ENCODE data around the gene GAREM1. TPM values are rescaled to one million over a fixed set of nuclear protein-coding genes. Genes with fewer than 3 reads are reported as not detected.
"Not testable (repeated sequence)": the region's sequence is repeated elsewhere in the genome, so short reads cannot be mapped to it uniquely, and the experiment has no call there.

Gene GAREM1
- total RNA-seq, 1 donor from 2014 or later, result 11.0 TPM

DNA sequence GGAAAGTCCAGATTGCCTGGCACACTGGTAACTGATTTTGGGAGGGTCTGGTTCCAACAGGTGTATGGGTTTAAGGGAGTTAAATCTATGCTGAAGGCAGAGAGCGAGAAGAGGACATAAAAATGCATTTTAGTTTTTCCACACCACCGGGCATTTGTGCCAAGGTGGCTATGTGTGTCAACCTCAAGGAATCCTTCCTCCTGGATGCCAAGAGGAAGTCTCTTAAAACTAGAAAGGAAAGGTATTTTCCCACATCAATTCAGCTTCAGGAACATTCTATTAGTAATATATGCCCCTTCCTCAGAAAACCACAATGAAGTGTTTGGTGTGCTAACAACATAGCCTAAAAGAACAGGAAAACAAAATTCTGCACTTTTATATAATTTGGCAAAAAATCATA is 5.4 kb upstream of the GAREM1 start:
- no peak overlapping the region for H3K27ac Mint-ChIP-seq

DNA sequence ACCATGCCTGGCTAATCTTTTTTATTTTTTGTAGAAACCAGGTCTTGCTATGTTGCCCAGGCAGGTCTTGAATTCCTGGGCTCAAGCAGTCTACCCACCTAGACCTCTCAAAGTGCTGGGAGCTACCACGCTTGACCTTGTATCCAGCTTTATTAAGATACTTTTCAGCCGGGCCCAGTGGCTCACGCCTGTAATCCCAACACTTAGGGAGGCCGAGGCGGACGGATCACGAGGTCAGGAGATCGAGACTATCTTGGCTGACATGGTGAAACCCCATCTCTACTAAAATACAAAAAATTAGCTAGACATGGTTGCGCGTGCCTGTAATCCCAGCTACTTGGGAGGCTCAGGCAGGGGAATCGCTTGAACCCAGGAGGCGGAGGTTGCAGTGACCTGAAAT is 4.4 kb upstream of the GAREM1 start:
- peaks cover 32% of the 10 kb centered on the region for H3K27me3 Mint-ChIP-seq
- not testable (repeated sequence) for H3K4me3 Mint-ChIP-seq (ENCODE audit: low read depth); H3K27ac Mint-ChIP-seq; DNase-seq (ENCODE audit: low spot score, unreplicated experiment); H3K4me1 Mint-ChIP-seq (ENCODE audit: low read depth); H3K36me3 Mint-ChIP-seq (ENCODE audit: insufficient read depth); H3K9me3 Mint-ChIP-seq (ENCODE audit: low read depth)

More for the DNA sequence above, 5.4 kb upstream of the GAREM1 start:
- Mint-ChIP-seq H3K27me3 (peaks cover 32% of the 10 kb centered on the region), H3K4me1 (ENCODE audit: low read depth) (peaks cover 9% of the 10 kb centered on the region), H3K36me3 (ENCODE audit: insufficient read depth) (no peaks in the 10 kb centered on the region), H3K4me3 (ENCODE audit: low read depth) (no peak overlapping the region), H3K9me3 (ENCODE audit: low read depth) (no peaks in the 10 kb centered on the region)
- TF ChIP-seq, protein P1, sequence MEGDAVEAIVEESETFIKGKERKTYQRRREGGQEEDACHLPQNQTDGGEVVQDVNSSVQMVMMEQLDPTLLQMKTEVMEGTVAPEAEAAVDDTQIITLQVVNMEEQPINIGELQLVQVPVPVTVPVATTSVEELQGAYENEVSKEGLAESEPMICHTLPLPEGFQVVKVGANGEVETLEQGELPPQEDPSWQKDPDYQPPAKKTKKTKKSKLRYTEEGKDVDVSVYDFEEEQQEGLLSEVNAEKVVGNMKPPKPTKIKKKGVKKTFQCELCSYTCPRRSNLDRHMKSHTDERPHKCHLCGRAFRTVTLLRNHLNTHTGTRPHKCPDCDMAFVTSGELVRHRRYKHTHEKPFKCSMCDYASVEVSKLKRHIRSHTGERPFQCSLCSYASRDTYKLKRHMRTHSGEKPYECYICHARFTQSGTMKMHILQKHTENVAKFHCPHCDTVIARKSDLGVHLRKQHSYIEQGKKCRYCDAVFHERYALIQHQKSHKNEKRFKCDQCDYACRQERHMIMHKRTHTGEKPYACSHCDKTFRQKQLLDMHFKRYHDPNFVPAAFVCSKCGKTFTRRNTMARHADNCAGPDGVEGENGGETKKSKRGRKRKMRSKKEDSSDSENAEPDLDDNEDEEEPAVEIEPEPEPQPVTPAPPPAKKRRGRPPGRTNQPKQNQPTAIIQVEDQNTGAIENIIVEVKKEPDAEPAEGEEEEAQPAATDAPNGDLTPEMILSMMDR (IDR thresholded peaks at IDR 0.05; ENCODE audit: unreplicated experiment), result no peak
- DNase-seq (ENCODE audit: low spot score, unreplicated experiment), result no peak

DNA sequence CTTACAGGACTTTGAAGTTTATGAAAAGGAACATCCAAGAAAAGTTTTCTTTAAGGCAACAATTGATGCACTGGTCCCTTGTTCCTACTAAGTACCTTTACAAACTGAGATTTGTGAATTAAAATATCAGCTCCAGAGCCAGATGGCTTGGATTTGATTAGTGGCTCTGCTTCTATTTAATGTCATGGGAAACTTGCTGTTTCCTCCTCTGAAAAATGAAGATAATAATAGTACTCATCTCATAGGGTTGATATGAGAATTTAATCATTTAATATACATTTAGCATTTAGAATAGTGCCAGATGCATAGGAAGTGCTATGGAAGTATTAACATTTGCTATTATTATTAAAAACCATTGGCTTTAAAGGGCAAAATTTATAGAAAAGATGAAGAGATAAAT is 2.6 kb upstream of the GAREM1 start:
- H3K27me3 Mint-ChIP-seq, result peaks cover 28% of the 10 kb centered on the region
- H3K36me3 Mint-ChIP-seq (ENCODE audit: insufficient read depth), result no peaks in the 10 kb centered on the region
- H3K9me3 Mint-ChIP-seq (ENCODE audit: low read depth), result no peaks in the 10 kb centered on the region
- TF ChIP-seq, protein P1 (IDR thresholded peaks at IDR 0.05; ENCODE audit: unreplicated experiment), result no peak
- H3K27ac Mint-ChIP-seq, result no peak overlapping the region
- H3K4me3 Mint-ChIP-seq (ENCODE audit: low read depth), result no peak overlapping the region
- no peak for DNase-seq (ENCODE audit: low spot score, unreplicated experiment)
- peaks cover 17% of the 10 kb centered on the region for H3K4me1 Mint-ChIP-seq (ENCODE audit: low read depth)

DNA sequence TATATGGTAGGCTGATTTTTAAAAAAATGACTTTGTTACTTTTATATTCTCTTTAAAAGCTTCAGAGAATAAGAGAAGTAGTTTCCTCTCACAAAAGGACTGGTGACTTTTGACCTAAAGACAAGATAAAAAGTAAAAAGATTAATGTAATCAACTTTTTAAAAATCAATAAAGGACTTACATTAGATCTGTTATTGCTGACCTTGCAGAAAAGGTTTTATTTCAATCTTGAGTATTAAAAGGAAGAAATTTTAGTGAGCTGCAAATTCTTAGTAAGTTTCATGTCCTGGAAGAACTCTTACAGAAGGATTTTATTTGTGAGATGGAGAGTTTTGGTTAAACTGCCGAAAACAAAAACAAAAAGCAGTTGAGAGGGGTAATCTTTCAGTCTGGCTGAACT is 2.2 kb upstream of the GAREM1 start:
- Mint-ChIP-seq H3K36me3 (ENCODE audit: insufficient read depth) (no peaks in the 10 kb centered on the region), H3K27ac (no peak overlapping the region), H3K4me1 (ENCODE audit: low read depth) (peaks cover 20% of the 10 kb centered on the region), H3K4me3 (ENCODE audit: low read depth) (no peak overlapping the region), H3K27me3 (peaks cover 28% of the 10 kb centered on the region), H3K9me3 (ENCODE audit: low read depth) (no peaks in the 10 kb centered on the region)
- DNase-seq (ENCODE audit: low spot score, unreplicated experiment), result no peak
- TF ChIP-seq, protein P1 (IDR thresholded peaks at IDR 0.05; ENCODE audit: unreplicated experiment), result no peak

DNA sequence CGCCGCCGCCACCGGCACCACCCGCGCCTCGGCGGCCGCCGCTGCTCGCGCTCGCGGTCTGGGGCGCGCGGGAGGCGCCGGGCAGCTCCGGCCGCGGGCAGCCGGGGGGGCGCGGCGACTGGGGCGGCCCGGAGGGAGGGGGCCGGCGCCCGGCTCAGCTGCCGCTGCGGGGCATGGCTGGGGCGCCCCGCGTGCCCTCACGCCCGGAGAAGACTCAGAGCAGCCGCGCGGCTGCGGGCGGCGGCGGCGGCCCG is 295 bp downstream of the GAREM1 start:
- Mint-ChIP-seq H3K9me3 (ENCODE audit: low read depth) (no peaks in the 10 kb centered on the region), H3K27ac (no peak overlapping the region), H3K4me3 (ENCODE audit: low read depth) (peak overlapping the region; percentile 91), H3K27me3 (peaks cover 18% of the 10 kb centered on the region), H3K4me1 (ENCODE audit: low read depth) (peaks cover 31% of the 10 kb centered on the region), H3K36me3 (ENCODE audit: insufficient read depth) (no peaks in the 10 kb centered on the region)
- TF ChIP-seq, protein P1 (IDR thresholded peaks at IDR 0.05; ENCODE audit: unreplicated experiment), result no peak
- DNase-seq (ENCODE audit: low spot score, unreplicated experiment), result no peak

DNA sequence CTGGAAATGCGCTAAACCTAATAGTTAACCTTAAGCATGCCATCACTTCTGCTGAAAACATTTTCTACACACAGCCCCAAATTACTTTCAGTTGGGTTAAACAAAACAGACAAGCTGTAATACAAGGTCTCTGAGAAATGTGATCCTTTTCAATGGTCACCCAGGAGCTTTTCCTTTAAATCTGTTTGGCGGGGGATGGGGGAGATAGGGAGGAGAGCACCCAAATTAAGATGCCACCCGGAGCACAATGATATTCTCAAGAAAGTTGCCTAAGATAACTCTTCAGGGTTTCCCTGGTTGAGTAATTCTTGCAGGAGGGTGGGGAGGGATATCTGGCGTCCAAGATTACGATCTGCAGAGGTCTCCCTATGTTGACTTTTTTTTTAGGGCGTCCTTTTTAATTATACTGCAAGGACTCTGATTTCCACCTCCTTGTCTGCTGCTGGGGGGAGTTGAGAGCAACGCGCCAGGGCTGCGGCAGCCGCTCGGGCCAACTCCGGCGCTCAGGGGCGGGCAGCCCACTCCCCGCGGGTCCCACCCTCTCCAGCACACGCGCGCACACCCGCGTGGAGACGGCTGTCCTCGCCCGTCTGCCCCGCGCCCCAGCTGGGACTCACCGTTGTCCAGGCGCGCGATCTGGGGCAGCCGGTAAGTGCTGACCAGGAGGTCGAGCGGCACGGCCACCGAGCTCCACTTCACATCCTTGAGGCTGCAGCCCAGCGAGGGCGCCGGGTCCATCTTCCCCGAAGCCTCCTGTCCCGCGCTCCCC is 807 bp downstream of the GAREM1 start:
- H3K4me1 Mint-ChIP-seq (ENCODE audit: low read depth), result peaks cover 31% of the 10 kb centered on the region
- H3K27me3 Mint-ChIP-seq, result peaks cover 18% of the 10 kb centered on the region
- peak overlapping the region; percentile 88 for H3K27ac Mint-ChIP-seq
- no peaks in the 10 kb centered on the region for H3K9me3 Mint-ChIP-seq (ENCODE audit: low read depth)
- peak; percentile 43 for DNase-seq (ENCODE audit: low spot score, unreplicated experiment)
- no peaks in the 10 kb centered on the region for H3K36me3 Mint-ChIP-seq (ENCODE audit: insufficient read depth)
- TF ChIP-seq, protein P1 (IDR thresholded peaks at IDR 0.05; ENCODE audit: unreplicated experiment), result no peak
- H3K4me3 Mint-ChIP-seq (ENCODE audit: low read depth), result peak overlapping the region; percentile 91

Measured in progenitor cell of endocrine pancreas (in vitro differentiated cells).